Thyroid gland (tissue), 4 donors: ENCODE measurements around the gene TMEM128.
"Not testable (repeated sequence)": the region's sequence is repeated elsewhere in the genome, so short reads cannot be mapped to it uniquely, and the experiment has no call there.

Experiments
- POLR2A ChIP-seq, 2 donors: fragments of 450-650 bp; IDR thresholded peaks; one replicate each; pipeline ENCODE4 v1.6.1; 2017; ENCODE audit warnings: antibody characterized with exemption in 2 of 2, mild to moderate bottlenecking in 2 of 2, moderate library complexity in 1 of 2
- TF ChIP-seq, protein P1 (sequence below), 6 experiments: fragments of 200-600 bp in 3 of 6; fragments of 450-650 bp in 3 of 6; sonication (generic) in 3 of 6; IDR thresholded peaks; one replicate each; pipeline ENCODE4 v1.5.1; 2016 to 2019; ENCODE audit warnings: antibody characterized with exemption in 6 of 6, mild to moderate bottlenecking in 2 of 6, inconsistent platforms in 1 of 6, moderate library complexity in 1 of 6

DNA sequence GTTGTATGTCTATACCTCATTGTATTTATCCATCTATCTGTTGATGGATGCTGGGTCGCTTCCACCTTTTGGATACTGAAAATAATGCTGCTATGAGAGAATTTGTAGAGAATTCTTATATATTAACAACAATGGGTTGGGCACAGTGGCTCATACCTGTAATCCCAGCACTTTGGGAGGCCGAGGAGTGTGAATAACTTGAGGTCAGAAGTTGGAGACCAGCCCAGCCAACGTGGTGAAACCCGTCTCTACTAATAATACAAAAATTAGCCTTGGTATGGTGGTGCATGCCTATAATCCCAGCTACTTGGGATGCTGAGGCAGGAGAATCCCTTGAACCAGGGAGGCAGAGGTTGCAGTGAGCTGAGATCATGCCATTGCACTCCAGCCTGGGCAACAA is 34.3 kb downstream of the TMEM128 start:
- TF ChIP-seq, protein P1, sequence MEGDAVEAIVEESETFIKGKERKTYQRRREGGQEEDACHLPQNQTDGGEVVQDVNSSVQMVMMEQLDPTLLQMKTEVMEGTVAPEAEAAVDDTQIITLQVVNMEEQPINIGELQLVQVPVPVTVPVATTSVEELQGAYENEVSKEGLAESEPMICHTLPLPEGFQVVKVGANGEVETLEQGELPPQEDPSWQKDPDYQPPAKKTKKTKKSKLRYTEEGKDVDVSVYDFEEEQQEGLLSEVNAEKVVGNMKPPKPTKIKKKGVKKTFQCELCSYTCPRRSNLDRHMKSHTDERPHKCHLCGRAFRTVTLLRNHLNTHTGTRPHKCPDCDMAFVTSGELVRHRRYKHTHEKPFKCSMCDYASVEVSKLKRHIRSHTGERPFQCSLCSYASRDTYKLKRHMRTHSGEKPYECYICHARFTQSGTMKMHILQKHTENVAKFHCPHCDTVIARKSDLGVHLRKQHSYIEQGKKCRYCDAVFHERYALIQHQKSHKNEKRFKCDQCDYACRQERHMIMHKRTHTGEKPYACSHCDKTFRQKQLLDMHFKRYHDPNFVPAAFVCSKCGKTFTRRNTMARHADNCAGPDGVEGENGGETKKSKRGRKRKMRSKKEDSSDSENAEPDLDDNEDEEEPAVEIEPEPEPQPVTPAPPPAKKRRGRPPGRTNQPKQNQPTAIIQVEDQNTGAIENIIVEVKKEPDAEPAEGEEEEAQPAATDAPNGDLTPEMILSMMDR (IDR thresholded peaks at IDR 0.05) = not testable (repeated sequence)
- TF ChIP-seq POLR2A (IDR thresholded peaks at IDR 0.05) = not testable (repeated sequence)
